A549 (cell line): ENCODE measurements around the gene ALG6. TPM values are rescaled to one million over a fixed set of nuclear protein-coding genes. Genes with fewer than 3 reads are reported as not detected.
"Not testable (repeated sequence)": the region's sequence is repeated elsewhere in the genome, so short reads cannot be mapped to it uniquely, and the experiment has no call there.

ENCODE experiments used
- ATAC-seq, 2 experiments: fragments of 200-7000 bp in 1 of 2; fragments of >200 bp in 1 of 2; cut with Nextera tagmentation in 1 of 2; cut with Tn5 transposase in 1 of 2; 3 replicates each; pipeline versions ENCODE4 v1.8.0 to v1.9.1; 2018 to 2020; ENCODE audit warnings: mild to moderate bottlenecking in 1 of 2, moderate library complexity in 1 of 2
- CTCF ChIA-PET: fragments of 300-600 bp; sonication (Branson Sonifier 250); formaldehyde crosslinking; extraction: SDS; loops from one replicate; lab custom pipeline; 2021; ENCODE audit warnings: antibody characterized with exemption, inconsistent platforms; lab: Yijun Ruan, JAX
- POLR2A ChIA-PET: fragments of 350-600 bp; formaldehyde crosslinking; extraction: SDS; loops from one replicate; lab custom pipeline; 2021; ENCODE audit warnings: antibody characterized with exemption, inconsistent platforms; lab: Yijun Ruan, JAX
- DNase-seq, 2 experiments: peaks; one replicate each; pipeline versions ENCODE4 v3.0.0 to v3.0.0-alpha.2; 2011 to 2016; ENCODE audit warnings: low read depth in 1 of 2, low spot score in 1 of 2
- FAIRE-seq: peaks from 2 replicates; lab custom pipeline; 2011; peaks lifted over from hg19 to GRCh38; lab: Jason Lieb, UNC
- H3K27ac ChIP-seq, 2 experiments: fragments of >200 bp; sonication (Bioruptor Twin); formaldehyde crosslinking; 3 replicates each; pipeline ENCODE4 v1.5.1; 2016 to 2017
- H3K4me1 ChIP-seq: fragments of >200 bp; sonication (Bioruptor Twin); formaldehyde crosslinking; 3 replicates; pipeline ENCODE4 v1.6.1; 2016
- H3K4me2 ChIP-seq: fragments of >200 bp; sonication (Bioruptor Twin); formaldehyde crosslinking; 3 replicates; pipeline ENCODE4 v1.6.1; 2016
- H3K4me3 ChIP-seq: fragments of >200 bp; sonication (Bioruptor Twin); formaldehyde crosslinking; 3 replicates; pipeline ENCODE4 v1.5.1; 2016
- H3K9me3 ChIP-seq: fragments of >200 bp; sonication (Bioruptor Twin); formaldehyde crosslinking; 3 replicates; pipeline ENCODE4 v1.6.1; 2016
- CBX8 ChIP-seq: fragments of 200-600 bp; sonication (generic); IDR thresholded peaks from 2 replicates; pipeline ENCODE4 v1.6.1; 2016
- CEBPB ChIP-seq, 2 experiments: fragments of >200 bp in 1 of 2; sonication (Bioruptor Twin) in 1 of 2; formaldehyde crosslinking in 1 of 2; IDR thresholded peaks; 2 replicates each; pipeline ENCODE4 v1.6.1; 2012 to 2016
- CHD4 ChIP-seq: fragments of 200-600 bp; sonication (generic); IDR thresholded peaks from 2 replicates; pipeline ENCODE4 v1.6.1; 2016; ENCODE audit warnings: antibody characterized with exemption, mild to moderate bottlenecking, borderline replicate concordance
- EHMT2 ChIP-seq: fragments of 200-600 bp; sonication (generic); IDR thresholded peaks from 2 replicates; pipeline ENCODE4 v1.6.1; 2016; ENCODE audit warnings: antibody characterized with exemption, low read depth, mild to moderate bottlenecking, moderate library complexity
- HOXA7 ChIP-seq: fragments of 250-450 bp; sonication (Bioruptor Pico); IDR thresholded peaks from 2 replicates; pipeline ENCODE4 v1.5.0; 2020; ENCODE audit warnings: mild to moderate bottlenecking, moderate library complexity
- HOXB13 ChIP-seq: fragments of 250-450 bp; sonication (Bioruptor Pico); IDR thresholded peaks from 2 replicates; pipeline ENCODE4 v1.5.0; 2020; ENCODE audit warnings: low read depth, mild to moderate bottlenecking, moderate library complexity
- HOXB5 ChIP-seq: fragments of 250-450 bp; sonication (Bioruptor Pico); IDR thresholded peaks from 2 replicates; pipeline ENCODE4 v1.5.0; 2020; ENCODE audit warnings: mild to moderate bottlenecking, moderate library complexity
- KDM5A ChIP-seq: fragments of 200-600 bp; sonication (generic); IDR thresholded peaks from 2 replicates; pipeline ENCODE4 v1.6.1; 2016; ENCODE audit warnings: antibody characterized with exemption, mild to moderate bottlenecking
- MAZ ChIP-seq: fragments of 150-350 bp; IDR thresholded peaks from 2 replicates; pipeline ENCODE4 v1.6.1; 2014; ENCODE audit warnings: antibody characterized with exemption, low read depth, low read length, borderline replicate concordance
- NPAS2 ChIP-seq: fragments of 250-450 bp; sonication (Bioruptor Pico); IDR thresholded peaks from 2 replicates; pipeline ENCODE4 v1.8.0; 2022; ENCODE audit warnings: mild to moderate bottlenecking, moderate library complexity, borderline replicate concordance
- POLR2AphosphoS2 ChIP-seq: conservative IDR thresholded peaks from 2 replicates; pipeline ENCODE4 v1.6.1; 2012; ENCODE audit warnings: low read length, improper control_type of control experiment, inconsistent platforms
- RAD21 ChIP-seq, 2 experiments: fragments of >200 bp in 1 of 2; sonication (Bioruptor Twin) in 1 of 2; formaldehyde crosslinking in 1 of 2; IDR thresholded peaks in 1 of 2; conservative IDR thresholded peaks in 1 of 2; 2 replicates in 1 of 2; 3 replicates in 1 of 2; pipeline ENCODE4 v1.6.1; 2012 to 2018; ENCODE audit warnings: inconsistent platforms in 1 of 2
- RNF2 ChIP-seq: fragments of 200-600 bp; sonication (generic); IDR thresholded peaks from 2 replicates; pipeline ENCODE4 v1.6.1; 2016; ENCODE audit warnings: low read depth, mild to moderate bottlenecking, antibody characterized with exemption, moderate library complexity, borderline replicate concordance
- SMC3 ChIP-seq: fragments of >200 bp; sonication (Bioruptor Twin); formaldehyde crosslinking; IDR thresholded peaks from 3 replicates; pipeline ENCODE4 v1.6.1; 2018; ENCODE audit warnings: inconsistent platforms
- TFCP2L1 ChIP-seq: fragments of 250-450 bp; sonication (Bioruptor Pico); IDR thresholded peaks from 2 replicates; pipeline ENCODE4 v1.5.0; 2021; ENCODE audit warnings: mild to moderate bottlenecking
- ZC3H11A ChIP-seq: fragments of 450-650 bp; IDR thresholded peaks from 2 replicates; pipeline ENCODE4 v1.6.1; 2014; ENCODE audit warnings: antibody characterized with exemption, mild to moderate bottlenecking
- ZFP36 ChIP-seq: fragments of 450-650 bp; IDR thresholded peaks from 2 replicates; pipeline ENCODE4 v1.6.1; 2014; ENCODE audit warnings: borderline replicate concordance; ENCODE audit not compliant: partially characterized antibody
- ZNF302 ChIP-seq: fragments of 250-450 bp; sonication (Bioruptor Pico); IDR thresholded peaks from 2 replicates; pipeline ENCODE4 v1.9.0; 2021; ENCODE audit warnings: inconsistent platforms, mild to moderate bottlenecking, moderate library complexity
- ZSCAN20 ChIP-seq: fragments of 250-450 bp; sonication (Bioruptor Pico); IDR thresholded peaks from 2 replicates; pipeline ENCODE4 v1.8.0; 2022; ENCODE audit warnings: mild to moderate bottlenecking, moderate library complexity
- WGBS: methylation state at CpG from one replicate; pipeline ENCODE4 v1.1.6; 2017; ENCODE audit errors: missing lambda C conversion rate; 5-methylcytosine and 5-hydroxymethylcytosine counted together
- polyA plus RNA-seq, 4 experiments: library from polyadenylated mRNA; depleted of rRNA in 3 of 4; stranded (reverse); fragments of >200 nt; fragmentation: RNase III in 1 of 4; extraction: RNeasy Plus Mini Kit Qiagen cat#74134 plus additional on column Dnase treatment in 1 of 4; gene quantifications; 2 replicates in 3 of 4; 3 replicates in 1 of 4; pipeline ENCODE4 v1.2.3, GENCODE V29; 2011 to 2017
- TF ChIP-seq, protein P1 (sequence below): fragments of 250-450 bp; sonication (Bioruptor Pico); IDR thresholded peaks from 2 replicates; pipeline ENCODE4 v1.5.0; 2020; ENCODE audit warnings: low read depth, mild to moderate bottlenecking, moderate library complexity
- TF ChIP-seq, protein P2 (sequence below): fragments of >200 bp; sonication (Bioruptor Twin); formaldehyde crosslinking; IDR thresholded peaks from 3 replicates; pipeline ENCODE4 v1.5.1; 2016
- TF ChIP-seq, protein P3 (sequence below): fragments of 250-450 bp; sonication (Bioruptor Pico); IDR thresholded peaks from 2 replicates; pipeline ENCODE4 v1.5.0; 2021; ENCODE audit warnings: mild to moderate bottlenecking, moderate library complexity, borderline replicate concordance
- TF ChIP-seq, protein P4 (sequence below): IDR thresholded peaks from 2 replicates; pipeline ENCODE4 v1.6.1; 2012; ENCODE audit warnings: low read depth, borderline replicate concordance
- TF ChIP-seq, protein P5 (sequence below): fragments of >200 bp; sonication (Bioruptor Twin); formaldehyde crosslinking; IDR thresholded peaks from 3 replicates; pipeline ENCODE4 v1.6.1; 2016

The ALG6 gene
- polyA plus RNA-seq, 2 of the 4 experiments (the other 2 are of a cell fraction): 8.3 to 19.6 TPM

DNA sequence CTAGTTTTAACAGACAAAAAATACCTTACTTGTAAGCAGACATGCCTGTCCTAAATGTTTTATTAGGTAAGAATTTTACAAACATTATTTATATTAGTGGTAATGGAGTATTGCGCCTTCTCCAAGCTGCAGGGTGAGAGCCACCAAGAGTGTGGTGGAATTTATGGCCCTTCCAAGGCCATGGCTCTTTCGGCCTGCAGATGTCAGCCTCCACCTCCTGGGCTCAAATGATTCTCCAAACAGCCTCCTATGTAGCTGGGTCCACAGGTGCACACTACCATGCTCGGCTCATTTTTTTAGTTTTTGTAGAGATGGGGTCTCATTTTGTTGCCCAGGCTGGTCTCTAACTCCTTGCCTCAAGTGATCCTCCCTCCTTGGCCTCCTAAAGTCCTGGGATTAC is 99.3 kb downstream of the ALG6 start:
- DNase-seq: peak in 1 of 2 experiments; percentile 9
- WGBS: 90% methylated on average over 3 of the region's 3 CpGs
- H3K4me1 ChIP-seq: no peaks in the 10 kb centered on the region
- ChIA-PET CTCF (interaction anchor here (0.6 to 0.8 kb wide), 2 partner anchors 71 to 105 kb away, joined by 3 read pairs; no protein-coding TSS in a partner anchor), POLR2A (no interaction called here)
- H3K9me3 ChIP-seq: peaks cover 7% of the 10 kb centered on the region; the same call in 2 of the 3 replicates
- no peak overlapping the region for H3K4me2 ChIP-seq
- H3K27ac ChIP-seq: no peak overlapping the region
- peak in 1 of 2 experiments; percentile 49; a peak in 2 of 6 replicates for ATAC-seq
- no peak overlapping the region for H3K4me3 ChIP-seq
- no peak for FAIRE-seq
- no peak for TF ChIP-seq EHMT2
- TF ChIP-seq CHD4: no peak
- no peak for TF ChIP-seq SMC3

DNA sequence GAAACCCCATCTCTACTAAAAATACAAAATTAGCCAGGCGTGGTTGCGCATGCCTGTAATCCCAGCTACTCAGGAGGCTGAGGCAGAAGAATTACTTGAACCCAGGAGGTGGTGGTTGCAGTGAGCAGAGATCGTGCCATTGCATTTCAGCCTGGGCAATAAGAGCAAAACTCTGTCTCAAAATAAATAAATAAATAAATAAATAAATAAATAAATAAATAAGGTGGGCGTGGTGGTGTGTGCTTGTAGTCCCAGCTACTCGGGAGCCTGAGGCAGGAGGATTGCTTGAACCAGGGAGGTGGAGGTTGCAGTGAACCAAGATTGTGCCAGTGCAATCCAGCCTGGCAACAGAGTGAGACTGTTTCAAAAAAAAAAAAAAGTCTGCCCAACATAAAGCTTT is 101.3 kb downstream of the ALG6 start:
- 92% methylated on average over 5 of the region's 5 CpGs for WGBS
- H3K9me3 ChIP-seq, H3K27ac ChIP-seq, ATAC-seq, POLR2A ChIA-PET, H3K4me1 ChIP-seq, DNase-seq, H3K4me3 ChIP-seq, H3K4me2 ChIP-seq, FAIRE-seq: not testable (repeated sequence)
- peak; percentile 68 for TF ChIP-seq ZC3H11A
- CTCF ChIA-PET: interaction anchor here (0.6 kb wide), 1 partner anchor 415 kb away, joined by 3 read pairs; no protein-coding TSS in a partner anchor

DNA sequence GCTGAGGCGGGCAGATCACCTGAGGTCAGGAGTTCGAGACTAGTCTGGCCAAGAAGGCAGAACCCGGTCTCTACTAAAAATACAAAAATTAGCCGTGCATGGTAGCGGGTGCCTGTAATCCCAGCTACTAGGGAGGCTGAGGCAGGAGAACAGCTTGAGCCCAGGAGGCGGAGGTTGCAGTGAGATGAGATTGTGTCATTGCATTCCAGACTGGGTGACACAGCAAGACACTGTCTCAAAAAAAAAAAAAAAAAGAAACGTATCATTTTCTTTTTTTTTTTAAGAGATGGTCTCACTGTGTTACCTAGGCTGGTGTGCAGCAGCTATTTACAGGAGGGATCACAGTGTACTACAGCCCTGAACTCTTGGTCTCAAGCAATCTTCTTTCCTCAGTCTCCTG is 108.3 kb downstream of the ALG6 start:
- H3K9me3 ChIP-seq: no peaks in the 10 kb centered on the region
- POLR2A ChIA-PET: no interaction called here
- H3K4me1 ChIP-seq: peaks cover 14% of the 10 kb centered on the region
- CTCF ChIA-PET: no interaction called here
- H3K4me3 ChIP-seq: no peak overlapping the region
- no peak overlapping the region for H3K27ac ChIP-seq
- DNase-seq: no peak
- peak overlapping the region; percentile 31; the same call in 2 of the 3 replicates for H3K4me2 ChIP-seq
- FAIRE-seq: no peak
- TF ChIP-seq NPAS2 (no peak), HOXB13 (no peak), ZFP36 (no peak), HOXB5 (CRISPR knock-in tag) (no peak), TFCP2L1 (CRISPR knock-in tag) (no peak), ZSCAN20 (CRISPR knock-in tag) (no peak)
- TF ChIP-seq, protein P1, sequence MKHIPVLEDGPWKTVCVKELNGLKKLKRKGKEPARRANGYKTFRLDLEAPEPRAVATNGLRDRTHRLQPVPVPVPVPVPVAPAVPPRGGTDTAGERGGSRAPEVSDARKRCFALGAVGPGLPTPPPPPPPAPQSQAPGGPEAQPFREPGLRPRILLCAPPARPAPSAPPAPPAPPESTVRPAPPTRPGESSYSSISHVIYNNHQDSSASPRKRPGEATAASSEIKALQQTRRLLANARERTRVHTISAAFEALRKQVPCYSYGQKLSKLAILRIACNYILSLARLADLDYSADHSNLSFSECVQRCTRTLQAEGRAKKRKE: no peak
- no peak for ATAC-seq
- WGBS: 82% methylated on average over 7 of the region's 7 CpGs

DNA sequence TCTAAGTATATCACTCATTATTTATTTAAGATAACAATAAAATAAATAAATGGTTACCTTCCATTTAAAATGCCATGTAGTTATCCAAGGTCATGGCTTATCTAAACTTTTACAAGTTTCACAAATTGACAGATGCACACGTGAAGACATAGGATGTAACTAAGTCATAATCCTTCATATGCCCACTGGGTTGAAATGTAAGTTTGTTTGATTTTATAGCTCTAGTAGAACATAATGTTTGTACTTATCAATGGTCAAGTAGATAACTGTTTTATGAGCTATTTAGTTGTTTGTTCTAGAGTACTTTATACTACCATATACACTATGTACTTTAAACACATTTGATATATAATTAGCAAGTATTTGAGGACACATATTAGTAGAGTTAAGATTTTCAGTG is 112.6 kb downstream of the ALG6 start:
- H3K9me3 ChIP-seq: no peaks in the 10 kb centered on the region
- ATAC-seq (no peak), DNase-seq (no peak), FAIRE-seq (no peak)
- no peak overlapping the region for H3K27ac ChIP-seq
- H3K4me3 ChIP-seq: no peak overlapping the region
- POLR2A ChIA-PET: no interaction called here
- H3K4me2 ChIP-seq: no peak overlapping the region
- peaks cover 14% of the 10 kb centered on the region for H3K4me1 ChIP-seq
- no peak for TF ChIP-seq KDM5A
- no peak for TF ChIP-seq RNF2
- TF ChIP-seq CBX8: no peak
- TF ChIP-seq, protein P2, sequence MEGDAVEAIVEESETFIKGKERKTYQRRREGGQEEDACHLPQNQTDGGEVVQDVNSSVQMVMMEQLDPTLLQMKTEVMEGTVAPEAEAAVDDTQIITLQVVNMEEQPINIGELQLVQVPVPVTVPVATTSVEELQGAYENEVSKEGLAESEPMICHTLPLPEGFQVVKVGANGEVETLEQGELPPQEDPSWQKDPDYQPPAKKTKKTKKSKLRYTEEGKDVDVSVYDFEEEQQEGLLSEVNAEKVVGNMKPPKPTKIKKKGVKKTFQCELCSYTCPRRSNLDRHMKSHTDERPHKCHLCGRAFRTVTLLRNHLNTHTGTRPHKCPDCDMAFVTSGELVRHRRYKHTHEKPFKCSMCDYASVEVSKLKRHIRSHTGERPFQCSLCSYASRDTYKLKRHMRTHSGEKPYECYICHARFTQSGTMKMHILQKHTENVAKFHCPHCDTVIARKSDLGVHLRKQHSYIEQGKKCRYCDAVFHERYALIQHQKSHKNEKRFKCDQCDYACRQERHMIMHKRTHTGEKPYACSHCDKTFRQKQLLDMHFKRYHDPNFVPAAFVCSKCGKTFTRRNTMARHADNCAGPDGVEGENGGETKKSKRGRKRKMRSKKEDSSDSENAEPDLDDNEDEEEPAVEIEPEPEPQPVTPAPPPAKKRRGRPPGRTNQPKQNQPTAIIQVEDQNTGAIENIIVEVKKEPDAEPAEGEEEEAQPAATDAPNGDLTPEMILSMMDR: no peak
- TF ChIP-seq, protein P3, sequence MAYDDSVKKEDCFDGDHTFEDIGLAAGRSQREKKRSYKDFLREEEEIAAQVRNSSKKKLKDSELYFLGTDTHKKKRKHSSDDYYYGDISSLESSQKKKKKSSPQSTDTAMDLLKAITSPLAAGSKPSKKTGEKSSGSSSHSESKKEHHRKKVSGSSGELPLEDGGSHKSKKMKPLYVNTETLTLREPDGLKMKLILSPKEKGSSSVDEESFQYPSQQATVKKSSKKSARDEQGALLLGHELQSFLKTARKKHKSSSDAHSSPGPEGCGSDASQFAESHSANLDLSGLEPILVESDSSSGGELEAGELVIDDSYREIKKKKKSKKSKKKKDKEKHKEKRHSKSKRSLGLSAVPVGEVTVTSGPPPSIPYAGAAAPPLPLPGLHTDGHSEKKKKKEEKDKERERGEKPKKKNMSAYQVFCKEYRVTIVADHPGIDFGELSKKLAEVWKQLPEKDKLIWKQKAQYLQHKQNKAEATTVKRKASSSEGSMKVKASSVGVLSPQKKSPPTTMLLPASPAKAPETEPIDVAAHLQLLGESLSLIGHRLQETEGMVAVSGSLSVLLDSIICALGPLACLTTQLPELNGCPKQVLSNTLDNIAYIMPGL (CRISPR knock-in tag): no peak
- TF ChIP-seq ZNF302 (CRISPR knock-in tag): no peak
- no peak for TF ChIP-seq MAZ
- TF ChIP-seq HOXA7: no peak
- TF ChIP-seq, protein P4, sequence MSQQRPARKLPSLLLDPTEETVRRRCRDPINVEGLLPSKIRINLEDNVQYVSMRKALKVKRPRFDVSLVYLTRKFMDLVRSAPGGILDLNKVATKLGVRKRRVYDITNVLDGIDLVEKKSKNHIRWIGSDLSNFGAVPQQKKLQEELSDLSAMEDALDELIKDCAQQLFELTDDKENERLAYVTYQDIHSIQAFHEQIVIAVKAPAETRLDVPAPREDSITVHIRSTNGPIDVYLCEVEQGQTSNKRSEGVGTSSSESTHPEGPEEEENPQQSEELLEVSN: no peak
- no peak for TF ChIP-seq CEBPB (IDR thresholded peaks at IDR 0.05)
- TF ChIP-seq CHD4: no peak
- TF ChIP-seq RAD21 (conservative IDR thresholded peaks at IDR 0.05 in 1 of 2, IDR thresholded peaks at IDR 0.05 in 1 of 2): no peak
- TF ChIP-seq, protein P5, sequence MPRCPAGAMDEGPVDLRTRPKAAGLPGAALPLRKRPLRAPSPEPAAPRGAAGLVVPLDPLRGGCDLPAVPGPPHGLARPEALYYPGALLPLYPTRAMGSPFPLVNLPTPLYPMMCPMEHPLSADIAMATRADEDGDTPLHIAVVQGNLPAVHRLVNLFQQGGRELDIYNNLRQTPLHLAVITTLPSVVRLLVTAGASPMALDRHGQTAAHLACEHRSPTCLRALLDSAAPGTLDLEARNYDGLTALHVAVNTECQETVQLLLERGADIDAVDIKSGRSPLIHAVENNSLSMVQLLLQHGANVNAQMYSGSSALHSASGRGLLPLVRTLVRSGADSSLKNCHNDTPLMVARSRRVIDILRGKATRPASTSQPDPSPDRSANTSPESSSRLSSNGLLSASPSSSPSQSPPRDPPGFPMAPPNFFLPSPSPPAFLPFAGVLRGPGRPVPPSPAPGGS: no peak
- no peak for TF ChIP-seq POLR2AphosphoS2
- TF ChIP-seq, all 56 proteins: peak for 0
- WGBS: 76% methylated on average over 1 of the region's 1 CpG
- CTCF ChIA-PET: no interaction called here
